B cell (primary cell): Measurements from ENCODE around the gene KLHL30.

Source experiments
- CTCF ChIP-seq: fragments of 200-600 bp; IDR thresholded peaks from one replicate; pipeline ENCODE4 v1.8.0; 2022; ENCODE audit warnings: antibody characterized with exemption, mild to moderate bottlenecking
- EZH2 ChIP-seq: IDR thresholded peaks from 2 replicates; pipeline ENCODE4 v1.6.1; 2012; ENCODE audit warnings: borderline replicate concordance, low read depth, mild to moderate bottlenecking, moderate library complexity, low read length; ENCODE audit not compliant: insufficient read depth, poor library complexity, severe bottlenecking

GRCh38 chr2:238166391-238167343 is 28.2 kb downstream of the KLHL30 start:
- TF ChIP-seq CTCF = no peak
- no peak for TF ChIP-seq EZH2
